BJ (cell line): ENCODE data around the gene RRP36. TPM values are rescaled to one million over a fixed set of nuclear protein-coding genes. Genes with fewer than 3 reads are reported as not detected.
"Not testable (repeated sequence)": the region's sequence is repeated elsewhere in the genome, so short reads cannot be mapped to it uniquely, and the experiment has no call there.

Experiments used
- CTCF ChIA-PET: fragments of 350-600 bp; formaldehyde crosslinking; extraction: SDS; loops from one replicate; lab custom pipeline; 2021; ENCODE audit warnings: antibody characterized with exemption, inconsistent platforms; lab: Yijun Ruan, JAX
- POLR2A ChIA-PET: fragments of 300-600 bp; sonication (Branson Sonifier 250); formaldehyde crosslinking; extraction: SDS; loops from one replicate; lab custom pipeline; 2021; ENCODE audit warnings: antibody characterized with exemption; lab: Charles Lee
- DNase-seq: peaks from one replicate; pipeline ENCODE4 v3.0.0-alpha.2; 2011; ENCODE audit warnings: low read depth
- H3K27me3 ChIP-seq: 2 replicates; pipeline ENCODE4 v1.6.0; 2011; ENCODE audit warnings: low read length; ENCODE audit not compliant: control insufficient read depth, insufficient read depth
- H3K36me3 ChIP-seq: 2 replicates; pipeline ENCODE4 v1.5.1; 2011; ENCODE audit warnings: low read length; ENCODE audit not compliant: control insufficient read depth, insufficient read depth
- H3K4me3 ChIP-seq: 2 replicates; pipeline ENCODE4 v1.5.1; 2011; ENCODE audit warnings: low read depth, mild to moderate bottlenecking, control low read depth, low read length
- CTCF ChIP-seq: IDR thresholded peaks from 2 replicates; pipeline ENCODE4 v1.5.1; 2011; ENCODE audit warnings: low read depth, mild to moderate bottlenecking, control low read depth, inconsistent platforms, low read length, moderate library complexity; ENCODE audit not compliant: insufficient read depth
- polyA plus RNA-seq: library from polyadenylated mRNA; depleted of rRNA; stranded (reverse); fragments of >200 nt; gene quantifications from 2 replicates; pipeline ENCODE4 v1.2.3, GENCODE V29; 2011

The RRP36 gene
- polyA plus RNA-seq, 1 experiment: 43.1 TPM

- Histone ChIP-seq H3K27me3 (no peaks in the 10 kb centered on the region), H3K4me3 (no peak overlapping the region), H3K36me3 (peaks cover 3% of the 10 kb centered on the region; the same call in 1 of the 2 replicates)
- POLR2A ChIA-PET: interaction anchor here (0.7 kb wide), 2 partner anchors 105 to 125 kb away, joined by 3 to 4 read pairs; no protein-coding TSS in a partner anchor
- DNase-seq: no peak
- CTCF ChIA-PET: interaction anchor here (1.2 to 2.2 kb wide), 2 partner anchors 12 to 147 kb away, joined by 3 to 16 read pairs; no protein-coding TSS in a partner anchor
- no peak for TF ChIP-seq CTCF
These were observed 24.9 kb upstream of the RRP36 start for GRCh38 chr6:42996513-42996912.

- H3K36me3 ChIP-seq, POLR2A ChIA-PET, CTCF ChIA-PET: not testable (repeated sequence)
These were observed 23.2 kb upstream of the RRP36 start for GRCh38 chr6:42998205-42998604.

GRCh38 chr6:43001843-43002242 is 19.6 kb upstream of the RRP36 start:
- peaks cover 1% of the 10 kb centered on the region; the same call in 1 of the 2 replicates for H3K36me3 ChIP-seq
- DNase-seq: no peak
- H3K4me3 ChIP-seq: no peak overlapping the region
- H3K27me3 ChIP-seq: no peaks in the 10 kb centered on the region
- no peak for TF ChIP-seq CTCF
- ChIA-PET POLR2A (no interaction called here), CTCF (interaction anchor here (0.6 kb wide), 1 partner anchor 334 kb away, joined by 3 read pairs; no protein-coding TSS in a partner anchor)

More at GRCh38 chr6:42998205-42998604, 23.2 kb upstream of the RRP36 start:
- H3K27me3 ChIP-seq, H3K4me3 ChIP-seq, DNase-seq: not testable (repeated sequence)

GRCh38 chr6:43005844-43006243 is 15.6 kb upstream of the RRP36 start:
- Histone ChIP-seq H3K4me3 (no peak overlapping the region), H3K27me3 (no peaks in the 10 kb centered on the region), H3K36me3 (peaks cover 9% of the 10 kb centered on the region)
- no peak for TF ChIP-seq CTCF
- no peak for DNase-seq
- CTCF ChIA-PET: interaction anchor here (1.5 kb wide), 1 partner anchor 11 kb away, joined by 4 read pairs; no protein-coding TSS in a partner anchor
- POLR2A ChIA-PET: no interaction called here

- Histone ChIP-seq H3K36me3 (peaks cover 10% of the 10 kb centered on the region), H3K27me3 (no peaks in the 10 kb centered on the region), H3K4me3 (no peak overlapping the region)
- no peak for DNase-seq
- no peak for TF ChIP-seq CTCF
- ChIA-PET CTCF (interaction anchor here (1.5 to 3.7 kb wide), 2 partner anchors 9 to 11 kb away, joined by 4 to 16 read pairs; no protein-coding TSS in a partner anchor), POLR2A (no interaction called here)
These were observed 15.2 kb upstream of the RRP36 start for GRCh38 chr6:43006251-43006650.

- ChIA-PET CTCF (interaction anchor here (0.8 to 3.7 kb wide), 4 partner anchors 10 to 106 kb away, joined by 3 to 16 read pairs (median 4); no protein-coding TSS in a partner anchor), POLR2A (no interaction called here)
- no peaks in the 10 kb centered on the region for H3K27me3 ChIP-seq
- no peak overlapping the region for H3K4me3 ChIP-seq
- no peak for TF ChIP-seq CTCF
- H3K36me3 ChIP-seq: peaks cover 10% of the 10 kb centered on the region
- no peak for DNase-seq
These were observed 14.3 kb upstream of the RRP36 start for GRCh38 chr6:43007126-43007525.
